Stomach (tissue), 4 donors: ENCODE data around the gene APP.

Experiments
- POLR2A ChIP-seq, 4 donors: fragments of 450-650 bp; IDR thresholded peaks; one replicate each; pipeline ENCODE4 v1.6.1; 2016; ENCODE audit warnings: antibody characterized with exemption in 4 of 4, control low read depth in 2 of 4, mild to moderate bottlenecking in 1 of 4, moderate library complexity in 1 of 4
- POLR2AphosphoS5 ChIP-seq, 3 donors: sonication (generic); formaldehyde crosslinking; IDR thresholded peaks; one replicate each; pipeline ENCODE4 v1.6.1; 2016; ENCODE audit warnings: antibody characterized with exemption in 3 of 3

DNA sequence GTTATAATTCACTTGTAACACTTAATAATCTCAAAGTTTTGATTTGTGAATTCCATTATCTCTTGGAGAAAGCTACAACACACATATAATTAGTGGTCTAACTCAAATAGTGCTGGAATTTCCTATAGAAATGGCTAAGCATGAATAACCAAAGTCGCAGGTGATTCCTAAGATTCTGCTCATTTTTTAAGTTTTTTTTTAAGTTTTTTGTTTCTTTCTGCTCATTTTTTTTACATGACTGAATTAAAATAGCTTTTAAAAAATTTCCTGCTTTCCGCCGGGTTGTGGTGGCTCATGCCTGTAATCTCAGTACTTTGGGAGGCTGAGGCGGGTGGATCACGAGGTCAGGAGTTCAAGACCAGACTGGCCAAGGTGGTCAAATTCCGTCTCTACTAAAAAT, 90.4 kb downstream of the APP start:
- TF ChIP-seq POLR2A (IDR thresholded peaks at IDR 0.05) (no peak), POLR2AphosphoS5 (IDR thresholded peaks at IDR 0.05) (no peak)
